A673 (cell line): ENCODE data around the gene OSBP2.

Experiments used
- CTCF ChIP-seq: fragments of 300-800, 200-600 bp; sonication (generic); conservative IDR thresholded peaks from 2 replicates; pipeline ENCODE4 v1.5.1; 2017; ENCODE audit warnings: low read depth, mild to moderate bottlenecking, antibody characterized with exemption, low read length, moderate library complexity, mixed read lengths
- EZH2 ChIP-seq: fragments of 200-600 bp; sonication (generic); IDR thresholded peaks from 2 replicates; pipeline ENCODE4 v1.6.1; 2017; ENCODE audit warnings: borderline replicate concordance, low read depth, mild to moderate bottlenecking, mixed read lengths, antibody characterized with exemption, low read length; ENCODE audit not compliant: poor library complexity, severe bottlenecking

GRCh38 chr22:30755759-30756124 is 61.1 kb downstream of the OSBP2 start:
- TF ChIP-seq CTCF: no peak
- TF ChIP-seq EZH2: no peak
